HL-60 (cell line): ENCODE results near the gene SAP30L.

Experiments used
- CTCF ChIP-seq: IDR thresholded peaks from one replicate; pipeline ENCODE4 v1.5.1; 2011; ENCODE audit warnings: low read length, control low read depth, inconsistent platforms; ENCODE audit not compliant: insufficient read depth
- POLR2AphosphoS5 ChIP-seq: IDR thresholded peaks from 2 replicates; pipeline ENCODE4 v1.6.1; 2012; ENCODE audit warnings: low read depth

- no peak for TF ChIP-seq POLR2AphosphoS5
- TF ChIP-seq CTCF, result no peak
Measured at GRCh38 chr5:154442801-154443200, 3.0 kb upstream of the SAP30L start.
